Uterus (tissue), 4 donors: ENCODE measurements around the gene ITPR3. TPM values are rescaled to one million over a fixed set of nuclear protein-coding genes. Genes with fewer than 3 reads are reported as not detected.
A peak's percentile ranks its signal among the peaks of the same experiment; 100 is the strongest.

ENCODE experiments used
- DNase-seq, 2 donors: peaks; one replicate each; pipeline ENCODE4 v3.0.0-alpha.2; 2019 to 2020
- H3K27ac ChIP-seq, 2 donors: fragments of 200-600 bp; sonication (generic); 1 replicate in 1 of 2; 2 replicates in 1 of 2; pipeline ENCODE4 v1.5.1; 2016 to 2018
- H3K27me3 ChIP-seq, 2 donors: fragments of 200-600 bp; sonication (generic); one replicate each; pipeline ENCODE4 v1.5.1; 2018 to 2019; ENCODE audit warnings: control low read depth in 1 of 2
- H3K36me3 ChIP-seq, 2 donors: fragments of 200-600 bp; sonication (generic); one replicate each; pipeline ENCODE4 v1.5.1; 2019; ENCODE audit warnings: control low read depth in 1 of 2
- H3K4me1 ChIP-seq, 2 donors: fragments of 200-600 bp; sonication (generic); one replicate each; pipeline ENCODE4 v1.5.1; 2018 to 2019; ENCODE audit warnings: control low read depth in 1 of 2
- H3K4me3 ChIP-seq, 2 donors: fragments of 200-600 bp; sonication (generic); 1 replicate in 1 of 2; 2 replicates in 1 of 2; pipeline ENCODE4 v1.5.1; 2018 to 2019; ENCODE audit warnings: mild to moderate bottlenecking in 1 of 2
- H3K9me3 ChIP-seq, 2 donors: fragments of 200-600 bp; sonication (generic); one replicate each; pipeline ENCODE4 v1.5.1; 2019; ENCODE audit warnings: control low read depth in 1 of 2
- POLR2A ChIP-seq, 2 donors: fragments of 450-650 bp; IDR thresholded peaks; one replicate each; pipeline ENCODE4 v1.6.1; 2016; ENCODE audit warnings: antibody characterized with exemption in 2 of 2, mild to moderate bottlenecking in 1 of 2, moderate library complexity in 1 of 2
- intact Hi-C: fragments of 100-400 bp; cut with DNase I; formaldehyde crosslinking; loops from one replicate; pipeline ENCODE4 v1.15.1; 2023; ENCODE audit warnings: low total_unique reads
- total RNA-seq, 4 donors: library from RNA; depleted of rRNA in 3 of 4; stranded (reverse); fragments of >200 nt in 3 of 4; gene quantifications; one replicate each; pipeline versions ENCODE4 v1.1.0 to v1.2.4, GENCODE V29; 2014 to 2023
- TF ChIP-seq, protein P1 (sequence below), 4 experiments: fragments of 200-600 bp in 2 of 4; fragments of 450-650 bp in 2 of 4; sonication (generic) in 2 of 4; IDR thresholded peaks; one replicate each; pipeline ENCODE4 v1.5.1; 2016 to 2019; ENCODE audit warnings: antibody characterized with exemption in 4 of 4, mild to moderate bottlenecking in 2 of 4, moderate library complexity in 1 of 4
- donor health status: DM: yes; HTN: yes; CAD: no.

ITPR3 gene
- total RNA-seq, 4 donors from 2014 or later: 11.2 to 27.6 (median 16.1) TPM

DNA sequence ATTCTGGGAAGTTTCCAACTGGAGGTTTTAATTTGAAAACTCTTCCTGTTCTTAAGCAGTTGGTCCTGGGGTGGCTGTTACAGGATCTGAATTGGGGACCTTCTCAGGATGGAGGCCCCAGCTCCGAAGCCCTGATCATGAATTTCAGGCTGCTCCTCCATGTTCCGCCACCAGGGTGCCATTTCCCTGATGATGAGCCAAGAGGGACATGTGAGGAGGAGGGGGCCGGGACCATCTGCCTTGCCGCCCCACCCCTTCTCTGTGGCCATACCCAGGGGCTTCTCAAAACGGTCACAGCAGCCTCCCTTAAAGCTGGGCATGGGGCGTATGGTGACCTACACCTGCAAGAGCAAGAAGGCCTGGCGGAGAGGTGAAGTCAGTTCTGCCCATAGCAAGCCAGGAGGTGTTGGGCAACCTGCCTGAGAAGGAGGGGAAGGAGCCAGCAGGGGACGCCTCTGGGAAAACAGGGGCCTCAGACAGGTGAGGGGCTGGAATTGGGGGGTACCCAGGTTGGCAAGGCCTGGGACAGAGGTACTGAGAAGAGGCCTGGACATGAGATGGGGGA is 37.4 kb upstream of the ITPR3 start:
- H3K27me3 ChIP-seq: no peaks in the 10 kb centered on the region
- no peaks in the 10 kb centered on the region for H3K36me3 ChIP-seq
- H3K4me1 ChIP-seq: peaks cover 5 to 14% of the 10 kb centered on the region in 2 donors
- TF ChIP-seq, protein P1, sequence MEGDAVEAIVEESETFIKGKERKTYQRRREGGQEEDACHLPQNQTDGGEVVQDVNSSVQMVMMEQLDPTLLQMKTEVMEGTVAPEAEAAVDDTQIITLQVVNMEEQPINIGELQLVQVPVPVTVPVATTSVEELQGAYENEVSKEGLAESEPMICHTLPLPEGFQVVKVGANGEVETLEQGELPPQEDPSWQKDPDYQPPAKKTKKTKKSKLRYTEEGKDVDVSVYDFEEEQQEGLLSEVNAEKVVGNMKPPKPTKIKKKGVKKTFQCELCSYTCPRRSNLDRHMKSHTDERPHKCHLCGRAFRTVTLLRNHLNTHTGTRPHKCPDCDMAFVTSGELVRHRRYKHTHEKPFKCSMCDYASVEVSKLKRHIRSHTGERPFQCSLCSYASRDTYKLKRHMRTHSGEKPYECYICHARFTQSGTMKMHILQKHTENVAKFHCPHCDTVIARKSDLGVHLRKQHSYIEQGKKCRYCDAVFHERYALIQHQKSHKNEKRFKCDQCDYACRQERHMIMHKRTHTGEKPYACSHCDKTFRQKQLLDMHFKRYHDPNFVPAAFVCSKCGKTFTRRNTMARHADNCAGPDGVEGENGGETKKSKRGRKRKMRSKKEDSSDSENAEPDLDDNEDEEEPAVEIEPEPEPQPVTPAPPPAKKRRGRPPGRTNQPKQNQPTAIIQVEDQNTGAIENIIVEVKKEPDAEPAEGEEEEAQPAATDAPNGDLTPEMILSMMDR (IDR thresholded peaks at IDR 0.05): no peak
- TF ChIP-seq POLR2A (IDR thresholded peaks at IDR 0.05): no peak
- intact Hi-C loops: loop anchor here (10.0 kb wide), 3 partner anchors 51 to 571 kb away; no protein-coding TSS in a partner anchor
- DNase-seq: no peak
- H3K9me3 ChIP-seq: no peaks in the 10 kb centered on the region
- no peak overlapping the region for H3K27ac ChIP-seq
- no peak overlapping the region for H3K4me3 ChIP-seq

DNA sequence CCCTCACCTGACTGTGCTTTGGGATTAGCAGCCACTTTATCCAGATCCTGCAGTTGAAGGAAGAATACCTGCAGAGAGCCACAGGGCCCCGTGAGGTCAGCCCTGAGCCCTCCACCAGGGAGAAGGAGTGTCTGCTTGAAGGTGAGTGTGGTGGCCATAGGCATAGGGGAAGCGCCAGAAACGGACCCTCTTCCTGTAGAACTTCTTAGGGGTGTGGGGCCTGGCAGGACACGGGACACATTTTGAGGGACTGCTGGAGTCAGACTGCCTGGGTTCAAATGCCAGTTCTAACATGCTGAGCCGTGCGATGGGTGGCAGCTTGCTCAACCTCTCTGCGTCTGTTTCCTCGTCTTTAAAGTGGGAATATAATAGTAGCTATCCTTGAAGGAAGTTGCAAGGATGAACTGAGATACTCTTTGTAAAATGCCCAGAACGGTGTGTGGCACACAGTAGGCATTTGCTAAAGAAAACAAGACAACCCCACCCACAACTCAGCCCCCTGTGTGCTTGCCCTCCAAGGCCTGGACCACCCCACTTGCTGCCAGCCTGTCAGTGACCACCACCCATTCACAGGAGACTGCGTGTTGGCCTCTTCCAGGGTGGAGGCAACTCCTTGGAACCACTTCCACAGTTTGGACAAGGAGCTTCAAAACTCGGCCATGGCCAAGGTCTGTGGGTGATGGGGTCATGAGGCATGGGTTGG is 36.3 kb upstream of the ITPR3 start:
- Histone ChIP-seq H3K9me3 (no peaks in the 10 kb centered on the region), H3K4me3 (no peak overlapping the region), H3K4me1 (peaks cover 0 to 7% of the 10 kb centered on the region in 2 donors), H3K36me3 (no peaks in the 10 kb centered on the region), H3K27ac (no peak overlapping the region), H3K27me3 (no peaks in the 10 kb centered on the region)
- DNase-seq: no peak
- TF ChIP-seq, protein P1 (IDR thresholded peaks at IDR 0.05): no peak
- no peak for TF ChIP-seq POLR2A (IDR thresholded peaks at IDR 0.05)
- intact Hi-C loops: loop anchor here (10.0 kb wide), 3 partner anchors 50 to 570 kb away; no protein-coding TSS in a partner anchor

DNA sequence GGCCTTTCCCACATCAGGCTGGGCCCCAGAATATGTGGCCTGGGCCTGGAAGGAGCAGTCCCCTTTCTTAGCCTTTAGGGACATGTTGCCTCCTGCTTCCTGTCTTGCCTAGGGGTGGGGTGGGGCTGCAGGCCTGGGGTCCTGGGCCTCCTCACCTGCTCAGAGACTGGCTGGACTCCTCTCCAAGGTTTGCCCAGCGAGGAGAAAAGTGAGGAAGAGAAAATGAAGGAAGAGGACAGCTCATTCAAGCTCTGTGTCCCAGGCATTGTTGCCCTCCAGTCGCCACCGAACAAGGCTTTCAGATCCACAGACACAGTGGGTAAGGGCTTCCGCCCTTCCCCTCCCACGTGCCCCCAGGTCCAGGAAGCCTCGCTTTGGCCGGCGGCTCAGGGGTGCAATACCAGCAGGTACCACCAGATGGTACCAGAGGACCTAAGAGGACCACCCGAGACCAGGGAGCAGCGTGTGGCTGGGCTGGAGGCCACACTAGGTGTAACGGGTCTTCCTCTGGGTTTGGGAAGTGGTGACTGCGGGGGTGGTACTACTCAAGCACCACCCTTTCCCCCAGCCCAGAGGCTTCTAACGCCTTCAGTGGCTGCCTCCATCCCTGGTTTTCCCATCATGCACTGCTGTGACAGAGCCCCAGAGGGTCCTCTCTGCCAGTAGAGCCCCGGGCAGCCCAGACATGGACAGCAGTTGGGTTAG is 35.6 kb upstream of the ITPR3 start:
- Histone ChIP-seq H3K27ac (no peak overlapping the region), H3K4me1 (peaks cover 0 to 10% of the 10 kb centered on the region in 2 donors), H3K36me3 (no peaks in the 10 kb centered on the region), H3K4me3 (no peak overlapping the region), H3K27me3 (no peaks in the 10 kb centered on the region), H3K9me3 (no peaks in the 10 kb centered on the region)
- intact Hi-C loops: loop anchor here (10.0 kb wide), 3 partner anchors 49 to 569 kb away; no protein-coding TSS in a partner anchor
- DNase-seq: peak; percentile 85
- TF ChIP-seq, protein P1 (IDR thresholded peaks at IDR 0.05): peak; percentile 95 to 99 (median 98)
- no peak for TF ChIP-seq POLR2A (IDR thresholded peaks at IDR 0.05)

DNA sequence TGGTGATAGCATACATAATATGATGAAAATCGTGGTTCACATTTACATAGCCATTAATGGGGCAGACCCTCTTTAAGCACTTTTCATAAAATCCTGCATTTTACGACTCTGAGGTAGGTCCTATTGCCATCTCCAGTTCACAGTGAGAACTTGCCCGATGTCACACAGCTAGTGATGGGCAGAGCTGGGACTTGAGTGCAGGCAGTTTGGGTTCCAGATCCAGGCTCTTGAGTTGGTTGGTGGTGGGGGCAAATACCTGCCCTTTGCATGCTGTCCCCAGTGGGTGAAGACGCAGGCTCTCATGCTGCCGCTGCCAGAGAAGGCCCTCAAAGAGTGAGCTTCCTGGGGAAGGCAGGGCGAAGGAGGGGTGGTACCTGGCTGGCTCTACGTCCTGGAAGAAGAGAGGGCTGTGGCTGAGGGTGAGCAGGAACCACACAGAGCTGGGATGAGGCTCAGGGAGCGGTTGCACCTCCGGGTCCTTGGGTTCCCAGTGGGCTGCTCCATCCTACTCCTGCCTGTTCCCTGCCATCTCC is 34.9 kb upstream of the ITPR3 start:
- H3K4me1 ChIP-seq: peaks cover 0 to 10% of the 10 kb centered on the region in 2 donors

More for the DNA sequence above, 34.9 kb upstream of the ITPR3 start:
- H3K27ac ChIP-seq: no peak overlapping the region
- no peak for DNase-seq
- TF ChIP-seq, protein P1 (IDR thresholded peaks at IDR 0.05): no peak
- no peak for TF ChIP-seq POLR2A (IDR thresholded peaks at IDR 0.05)
- no peaks in the 10 kb centered on the region for H3K27me3 ChIP-seq
- no peak overlapping the region for H3K4me3 ChIP-seq
- no peaks in the 10 kb centered on the region for H3K36me3 ChIP-seq
- intact Hi-C loops: loop anchor here (10.0 kb wide), 3 partner anchors 49 to 569 kb away; no protein-coding TSS in a partner anchor
- no peaks in the 10 kb centered on the region for H3K9me3 ChIP-seq
